SK-N-SH (cell line): Measurements from ENCODE around the gene RAD51B.

Source experiments
- CTCF ChIP-seq: fragments of 200-600 bp; sonication (generic); IDR thresholded peaks from 2 replicates; pipeline ENCODE4 v1.6.1; 2017; ENCODE audit warnings: antibody characterized with exemption, mild to moderate bottlenecking, moderate library complexity
- MXI1 ChIP-seq: IDR thresholded peaks from 2 replicates; pipeline ENCODE4 v1.6.1; 2012; ENCODE audit warnings: mild to moderate bottlenecking, low read depth, low read length, improper control_type of control experiment
- NFIC ChIP-seq: IDR thresholded peaks from 2 replicates; pipeline ENCODE4 v1.4.0; 2012; ENCODE audit warnings: borderline replicate concordance
- RAD21 ChIP-seq: IDR thresholded peaks from 2 replicates; pipeline ENCODE4 v1.6.1; 2012; ENCODE audit warnings: mild to moderate bottlenecking, low read length
- RFX5 ChIP-seq: IDR thresholded peaks from 2 replicates; pipeline ENCODE4 v1.6.1; 2012; ENCODE audit warnings: mild to moderate bottlenecking, improper control_type of control experiment, low read length
- SMC3 ChIP-seq: IDR thresholded peaks from 2 replicates; pipeline ENCODE4 v1.6.1; 2012; ENCODE audit warnings: low read depth, low read length, improper control_type of control experiment
- YY1 ChIP-seq: IDR thresholded peaks from 2 replicates; pipeline ENCODE4 v1.4.0; 2012; ENCODE audit warnings: low read depth, mild to moderate bottlenecking

GRCh38 chr14:67886191-67886590 is 66.6 kb downstream of the RAD51B start:
- TF ChIP-seq CTCF (no peak), MXI1 (no peak), RFX5 (no peak), NFIC (no peak), SMC3 (no peak), RAD21 (no peak), YY1 (no peak)
